ENCODE results near the gene ABCA3. TPM values are rescaled to one million over a fixed set of nuclear protein-coding genes. Genes with fewer than 3 reads are reported as not detected.
"Not testable (repeated sequence)": the region's sequence is repeated elsewhere in the genome, so short reads cannot be mapped to it uniquely, and the experiment has no call there.

Gene ABCA3
- polyA plus RNA-seq, 1 donor: 4.7 TPM

DNA sequence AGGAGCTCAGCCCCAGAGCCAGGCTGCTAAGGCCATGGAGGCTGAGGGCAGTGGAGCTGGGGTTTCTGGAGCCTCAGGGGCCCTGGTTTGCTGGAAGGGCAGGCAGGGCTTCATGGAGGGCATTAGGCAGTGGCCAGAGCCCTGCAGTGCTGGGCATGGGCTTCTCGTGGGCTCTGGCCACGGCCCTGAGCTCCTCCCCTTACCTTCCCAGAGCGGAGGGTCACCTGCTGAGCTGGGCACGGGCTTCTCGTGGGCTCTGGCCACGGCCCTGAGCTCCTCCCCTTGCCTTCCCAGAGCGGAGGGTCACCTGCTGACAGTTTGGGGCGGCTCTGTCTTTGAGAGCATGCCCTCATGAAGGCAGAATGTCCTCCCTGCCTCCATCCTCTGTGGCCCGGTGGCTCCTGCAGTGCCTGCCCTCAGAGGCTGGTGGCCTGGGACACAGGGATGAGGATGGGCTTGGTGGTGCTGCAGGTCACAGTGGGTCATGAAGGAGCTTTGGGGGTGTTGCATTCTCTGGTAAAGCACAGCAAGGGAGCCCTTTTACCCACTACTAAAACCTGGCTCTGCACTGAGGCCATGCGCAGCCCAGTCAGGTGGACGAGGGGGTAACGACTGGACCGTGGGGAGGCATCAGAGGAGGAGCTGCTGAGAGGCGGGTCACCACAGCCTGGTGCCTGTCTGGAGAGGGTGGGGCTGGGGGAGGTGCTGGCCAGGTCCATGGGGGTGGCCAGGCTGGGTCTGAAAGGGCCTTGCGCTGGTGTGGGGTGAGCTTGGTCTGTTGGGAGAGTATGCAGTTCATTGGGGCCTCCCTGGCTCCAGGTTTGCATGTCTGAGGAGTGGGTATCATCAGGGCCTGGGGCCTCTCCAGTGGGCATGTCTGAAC is 69.7 kb downstream of the ABCA3 start:
- no peak for DNase-seq
- H3K9me3 ChIP-seq (ENCODE audit: control insufficient read depth, low read depth, low read length): no peaks in the 10 kb centered on the region
- no peak overlapping the region for H3K4me3 ChIP-seq (ENCODE audit: low read length)
- H3K27ac ChIP-seq (ENCODE audit: low read length): no peak overlapping the region
- H3K27me3 ChIP-seq (ENCODE audit: control insufficient read depth, insufficient read depth, low read length): peaks cover 4% of the 10 kb centered on the region
- H3K4me1 ChIP-seq (ENCODE audit: control insufficient read depth, insufficient read depth, low read length): peaks cover 17% of the 10 kb centered on the region
- WGBS (ENCODE audit: insufficient coverage, low lambda C conversion rate): no CpG with 5 or more reads among the region's 15 CpGs
- H3K36me3 ChIP-seq (ENCODE audit: control insufficient read depth, insufficient read depth, low read length): peaks cover 4% of the 10 kb centered on the region

GRCh38 chr16:2270070-2270462 is 70.5 kb downstream of the ABCA3 start:
- H3K4me1 ChIP-seq (ENCODE audit: control insufficient read depth, insufficient read depth, low read length): peaks cover 18% of the 10 kb centered on the region
- no peak for DNase-seq
- peaks cover 6% of the 10 kb centered on the region for H3K36me3 ChIP-seq (ENCODE audit: control insufficient read depth, insufficient read depth, low read length)
- H3K27ac ChIP-seq (ENCODE audit: low read length): no peak overlapping the region
- 80% methylated on average over 1 of the region's 9 CpGs for WGBS (ENCODE audit: insufficient coverage, low lambda C conversion rate)
- no peaks in the 10 kb centered on the region for H3K27me3 ChIP-seq (ENCODE audit: control insufficient read depth, insufficient read depth, low read length)
- no peaks in the 10 kb centered on the region for H3K9me3 ChIP-seq (ENCODE audit: control insufficient read depth, low read depth, low read length)
- no peak overlapping the region for H3K4me3 ChIP-seq (ENCODE audit: low read length)

DNA sequence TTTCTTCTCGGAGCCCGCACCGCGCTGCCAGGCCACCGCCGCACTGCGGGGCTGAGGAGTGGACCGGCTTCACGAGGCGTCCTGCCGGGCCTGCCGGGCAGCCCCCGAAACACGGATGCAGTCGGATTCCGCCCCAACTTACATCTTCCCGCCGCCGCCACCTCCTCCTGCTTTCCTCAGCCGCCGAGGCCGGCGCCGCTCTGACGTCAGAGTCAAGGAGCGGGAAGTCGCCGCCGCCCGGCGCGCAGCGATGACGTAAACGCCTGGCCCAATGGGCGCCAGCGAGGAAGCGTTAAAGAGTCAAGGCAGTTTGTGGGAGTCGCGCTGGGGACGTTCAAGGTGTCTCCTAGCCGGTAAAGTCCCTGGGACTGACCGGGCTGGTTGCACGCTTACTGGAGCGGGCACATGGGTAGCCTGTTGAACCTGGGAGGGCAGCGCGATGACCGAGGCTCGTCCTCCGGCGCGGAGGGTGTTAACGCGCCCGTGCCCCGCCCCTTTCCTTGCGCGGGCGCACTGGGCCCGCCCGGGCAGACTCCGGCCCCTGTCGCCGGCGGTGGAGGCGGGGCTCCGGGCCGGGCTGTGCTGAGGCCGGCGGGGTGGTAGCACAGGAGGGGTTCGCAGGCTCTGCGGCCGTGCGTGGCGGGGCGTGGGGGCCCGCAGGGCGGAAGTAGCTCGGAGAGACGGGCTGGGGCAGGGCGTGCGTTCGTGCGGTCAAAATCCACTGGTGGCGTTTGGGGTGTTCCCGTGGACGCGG is 72.4 kb downstream of the ABCA3 start, which contains the start of gene RNPS1:
Gene RNPS1 (minus strand): TSS at position 214 of the 754 bp plus-strand sequence. CDS start 3,483 bp downstream, outside the sequence.
- Histone ChIP-seq H3K27me3 (ENCODE audit: control insufficient read depth, insufficient read depth, low read length) (no peaks in the 10 kb centered on the region), H3K27ac (ENCODE audit: low read length) (peak within 1 kb of the TSS; percentile 100), H3K9me3 (ENCODE audit: control insufficient read depth, low read depth, low read length) (no peaks in the 10 kb centered on the region), H3K36me3 (ENCODE audit: control insufficient read depth, insufficient read depth, low read length) (peaks cover 20% of the 10 kb centered on the region), H3K4me3 (ENCODE audit: low read length) (peak within 1 kb of the TSS; percentile 95), H3K4me1 (ENCODE audit: control insufficient read depth, insufficient read depth, low read length) (peaks cover 18% of the 10 kb centered on the region)
- WGBS (ENCODE audit: insufficient coverage, low lambda C conversion rate): no CpG with 5 or more reads among the region's 88 CpGs
- DNase-seq: peak; percentile 96 to 99

DNA sequence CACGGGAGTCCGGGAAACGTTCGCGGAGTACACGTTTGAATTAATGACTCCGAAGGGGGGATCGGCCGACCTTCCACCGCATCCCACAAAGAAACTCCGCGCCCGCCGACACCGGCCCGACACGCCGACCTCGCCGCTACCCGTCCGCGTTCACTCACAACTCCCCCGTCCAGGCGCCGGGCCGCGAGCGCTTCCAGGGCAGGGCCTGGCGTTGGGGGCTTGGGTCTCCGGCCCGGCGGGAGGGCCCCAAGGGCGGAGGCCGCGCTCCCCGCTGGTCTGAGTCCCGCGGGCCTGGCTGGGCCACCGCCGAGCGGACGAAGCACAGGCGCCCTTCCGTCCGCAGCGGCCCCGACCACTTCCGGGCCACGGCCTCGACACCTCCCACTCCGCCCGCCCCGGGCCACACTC is 73.0 kb downstream of the ABCA3 start:
- Histone ChIP-seq H3K4me3 (ENCODE audit: low read length) (peak overlapping the region; percentile 95), H3K4me1 (ENCODE audit: control insufficient read depth, insufficient read depth, low read length) (peaks cover 18% of the 10 kb centered on the region)

DNA sequence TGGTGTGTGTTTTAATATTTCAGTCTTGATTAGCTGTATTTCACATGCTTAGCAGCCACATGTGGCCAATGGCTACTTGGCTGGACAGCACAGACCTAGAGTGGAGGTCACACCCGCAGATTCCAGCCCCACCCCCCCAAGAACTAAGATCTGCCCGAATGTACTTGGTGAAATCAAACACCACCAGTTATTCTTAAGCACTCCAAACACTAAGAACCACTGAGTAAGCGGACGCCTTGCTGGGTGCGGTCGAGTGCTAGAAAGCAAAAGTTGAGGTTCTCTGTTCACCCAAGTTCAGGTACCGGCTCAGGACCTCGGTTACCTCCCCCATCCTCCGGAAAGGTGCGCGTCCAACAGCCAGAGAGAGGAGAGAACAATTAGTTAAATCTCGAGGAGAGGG is 73.6 kb downstream of the ABCA3 start:
- DNase-seq; H3K27ac ChIP-seq (ENCODE audit: low read length); H3K9me3 ChIP-seq (ENCODE audit: control insufficient read depth, low read depth, low read length); H3K27me3 ChIP-seq (ENCODE audit: control insufficient read depth, insufficient read depth, low read length): not testable (repeated sequence)
- H3K4me3 ChIP-seq (ENCODE audit: low read length): peak overlapping the region; percentile 95
- H3K36me3 ChIP-seq (ENCODE audit: control insufficient read depth, insufficient read depth, low read length): peaks cover 30% of the 10 kb centered on the region
- WGBS (ENCODE audit: insufficient coverage, low lambda C conversion rate): no CpG with 5 or more reads among the region's 12 CpGs
- H3K4me1 ChIP-seq (ENCODE audit: control insufficient read depth, insufficient read depth, low read length): peaks cover 18% of the 10 kb centered on the region

More for the DNA sequence above, 73.0 kb downstream of the ABCA3 start:
- DNase-seq; H3K9me3 ChIP-seq (ENCODE audit: control insufficient read depth, low read depth, low read length); H3K27me3 ChIP-seq (ENCODE audit: control insufficient read depth, insufficient read depth, low read length): not testable (repeated sequence)
- Histone ChIP-seq H3K36me3 (ENCODE audit: control insufficient read depth, insufficient read depth, low read length) (peaks cover 26% of the 10 kb centered on the region), H3K27ac (ENCODE audit: low read length) (peak overlapping the region; percentile 100)
- WGBS (ENCODE audit: insufficient coverage, low lambda C conversion rate): no CpG with 5 or more reads among the region's 54 CpGs

DNA sequence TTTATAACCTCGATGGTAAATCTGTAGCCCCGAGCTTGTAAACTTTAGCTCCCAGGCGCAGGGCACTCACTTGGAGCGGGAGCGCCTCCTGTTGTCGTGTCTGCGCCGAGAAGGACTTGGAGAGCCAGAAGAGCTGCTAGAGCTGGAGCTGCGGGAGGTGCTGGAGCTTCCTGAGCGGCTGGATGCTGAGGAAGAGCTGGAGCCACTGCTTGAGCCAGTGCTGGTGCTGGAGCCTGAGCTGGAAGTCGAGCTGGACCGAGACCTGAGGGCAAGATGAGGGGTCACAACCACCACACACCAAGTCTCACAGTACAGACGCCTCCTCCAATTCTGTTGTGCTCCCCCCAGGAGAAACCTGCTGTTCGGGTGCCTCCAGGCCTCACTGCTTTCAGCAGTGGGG is 77.5 kb downstream of the ABCA3 start:
- H3K27ac ChIP-seq (ENCODE audit: low read length); DNase-seq; H3K27me3 ChIP-seq (ENCODE audit: control insufficient read depth, insufficient read depth, low read length); H3K4me1 ChIP-seq (ENCODE audit: control insufficient read depth, insufficient read depth, low read length); H3K4me3 ChIP-seq (ENCODE audit: low read length); H3K9me3 ChIP-seq (ENCODE audit: control insufficient read depth, low read depth, low read length): not testable (repeated sequence)
- WGBS (ENCODE audit: insufficient coverage, low lambda C conversion rate): no CpG with 5 or more reads among the region's 14 CpGs
- peaks cover 59% of the 10 kb centered on the region for H3K36me3 ChIP-seq (ENCODE audit: control insufficient read depth, insufficient read depth, low read length)

DNA sequence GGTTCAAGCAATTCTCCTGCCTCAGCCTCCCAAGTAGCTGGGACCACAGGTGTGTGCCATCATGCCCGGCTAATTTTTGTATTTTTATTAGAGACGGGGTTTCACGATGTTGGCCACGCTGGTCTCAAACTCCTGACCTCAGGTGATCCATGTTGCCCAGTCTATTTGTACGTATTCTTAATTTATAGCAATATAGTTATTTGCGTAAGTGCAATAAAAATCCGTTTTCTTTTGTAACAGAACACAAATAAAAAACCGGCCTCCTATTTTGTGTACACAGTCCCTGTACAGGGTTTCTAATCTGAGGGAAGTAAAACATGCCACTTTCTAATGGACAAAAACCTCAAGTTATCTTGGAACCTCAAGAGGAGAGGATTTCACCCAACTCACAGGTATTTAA is 80.3 kb downstream of the ABCA3 start:
- no peaks in the 10 kb centered on the region for H3K4me1 ChIP-seq (ENCODE audit: control insufficient read depth, insufficient read depth, low read length)
- DNase-seq: no peak
- H3K27me3 ChIP-seq (ENCODE audit: control insufficient read depth, insufficient read depth, low read length): no peaks in the 10 kb centered on the region
- no peaks in the 10 kb centered on the region for H3K9me3 ChIP-seq (ENCODE audit: control insufficient read depth, low read depth, low read length)
- no peak overlapping the region for H3K4me3 ChIP-seq (ENCODE audit: low read length)
- peaks cover 83% of the 10 kb centered on the region for H3K36me3 ChIP-seq (ENCODE audit: control insufficient read depth, insufficient read depth, low read length)
- no peak overlapping the region for H3K27ac ChIP-seq (ENCODE audit: low read length)
- 84% methylated on average over 3 of the region's 8 CpGs for WGBS (ENCODE audit: insufficient coverage, low lambda C conversion rate)

GRCh38 chr16:2258530-2258929 is 82.0 kb downstream of the ABCA3 start:
- not testable (repeated sequence) for H3K4me1 ChIP-seq (ENCODE audit: control insufficient read depth, insufficient read depth, low read length); H3K9me3 ChIP-seq (ENCODE audit: control insufficient read depth, low read depth, low read length); H3K4me3 ChIP-seq (ENCODE audit: low read length); H3K27ac ChIP-seq (ENCODE audit: low read length); H3K27me3 ChIP-seq (ENCODE audit: control insufficient read depth, insufficient read depth, low read length); DNase-seq
- no CpG with 5 or more reads among the region's 7 CpGs for WGBS (ENCODE audit: insufficient coverage, low lambda C conversion rate)
- peaks cover 85% of the 10 kb centered on the region for H3K36me3 ChIP-seq (ENCODE audit: control insufficient read depth, insufficient read depth, low read length)

DNA sequence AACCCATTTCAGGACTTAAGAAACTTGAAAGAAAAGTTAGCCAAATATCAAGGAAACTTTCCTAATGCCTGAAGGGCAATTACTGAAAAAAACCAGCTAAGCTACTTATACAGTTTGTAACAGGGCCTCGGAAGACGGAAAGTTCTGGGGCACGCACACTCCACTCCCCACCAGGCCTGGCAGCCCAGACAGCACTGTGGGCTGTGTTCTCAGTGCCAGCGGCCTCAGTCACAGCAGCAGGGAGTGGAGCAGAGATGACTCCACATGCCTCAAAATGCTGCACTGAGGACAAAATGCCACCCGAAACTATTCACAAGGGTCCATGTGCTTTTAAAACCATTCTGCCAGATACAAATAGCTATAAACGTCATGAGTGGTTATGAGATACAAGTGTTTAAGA is 82.8 kb downstream of the ABCA3 start:
- no peak for DNase-seq
- no peak overlapping the region for H3K4me3 ChIP-seq (ENCODE audit: low read length)
- no CpG with 5 or more reads among the region's 6 CpGs for WGBS (ENCODE audit: insufficient coverage, low lambda C conversion rate)
- no peaks in the 10 kb centered on the region for H3K4me1 ChIP-seq (ENCODE audit: control insufficient read depth, insufficient read depth, low read length)
- no peak overlapping the region for H3K27ac ChIP-seq (ENCODE audit: low read length)
- no peaks in the 10 kb centered on the region for H3K9me3 ChIP-seq (ENCODE audit: control insufficient read depth, low read depth, low read length)
- peaks cover 85% of the 10 kb centered on the region for H3K36me3 ChIP-seq (ENCODE audit: control insufficient read depth, insufficient read depth, low read length)
- H3K27me3 ChIP-seq (ENCODE audit: control insufficient read depth, insufficient read depth, low read length): no peaks in the 10 kb centered on the region

DNA sequence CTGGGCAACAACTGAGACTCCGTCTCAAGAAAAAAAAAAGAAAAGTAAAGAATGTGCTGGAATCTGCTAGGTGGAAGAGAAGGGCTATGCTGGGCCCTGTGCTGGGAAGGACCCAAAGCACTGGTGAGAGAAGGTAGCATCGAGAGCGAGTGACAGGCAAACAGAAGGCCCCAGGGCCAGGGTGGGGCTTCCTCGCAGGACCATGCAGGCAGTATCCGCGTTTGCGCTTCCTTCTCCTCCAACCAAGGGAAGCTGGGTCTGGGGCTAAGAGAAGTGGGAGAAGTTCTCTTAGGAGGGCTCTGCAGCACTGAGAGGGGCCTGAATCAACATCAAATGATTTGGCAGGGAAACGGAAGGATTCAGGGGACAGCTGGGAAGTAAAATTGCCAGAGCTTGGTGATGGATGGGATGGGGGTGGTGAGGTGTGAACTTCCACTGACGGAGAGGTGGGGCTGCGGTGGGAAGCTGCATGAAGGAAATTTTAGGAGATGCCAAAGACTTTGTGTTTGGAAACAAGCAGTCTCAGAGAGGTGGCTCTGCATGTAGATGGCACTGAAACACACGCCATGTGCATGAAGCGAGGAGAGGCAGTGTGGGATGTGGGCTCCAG is 83.9 kb downstream of the ABCA3 start:
- Histone ChIP-seq H3K4me3 (ENCODE audit: low read length) (no peak overlapping the region), H3K27me3 (ENCODE audit: control insufficient read depth, insufficient read depth, low read length) (no peaks in the 10 kb centered on the region), H3K9me3 (ENCODE audit: control insufficient read depth, low read depth, low read length) (no peaks in the 10 kb centered on the region), H3K4me1 (ENCODE audit: control insufficient read depth, insufficient read depth, low read length) (peaks cover 7% of the 10 kb centered on the region), H3K27ac (ENCODE audit: low read length) (no peak overlapping the region), H3K36me3 (ENCODE audit: control insufficient read depth, insufficient read depth, low read length) (peaks cover 75% of the 10 kb centered on the region)
- 93% methylated on average over 4 of the region's 12 CpGs for WGBS (ENCODE audit: insufficient coverage, low lambda C conversion rate)
- DNase-seq: no peak

Data from large intestine (tissue), 3 donors.